ENCODE data around the gene TMEM221.

TMEM221 gene

DNA sequence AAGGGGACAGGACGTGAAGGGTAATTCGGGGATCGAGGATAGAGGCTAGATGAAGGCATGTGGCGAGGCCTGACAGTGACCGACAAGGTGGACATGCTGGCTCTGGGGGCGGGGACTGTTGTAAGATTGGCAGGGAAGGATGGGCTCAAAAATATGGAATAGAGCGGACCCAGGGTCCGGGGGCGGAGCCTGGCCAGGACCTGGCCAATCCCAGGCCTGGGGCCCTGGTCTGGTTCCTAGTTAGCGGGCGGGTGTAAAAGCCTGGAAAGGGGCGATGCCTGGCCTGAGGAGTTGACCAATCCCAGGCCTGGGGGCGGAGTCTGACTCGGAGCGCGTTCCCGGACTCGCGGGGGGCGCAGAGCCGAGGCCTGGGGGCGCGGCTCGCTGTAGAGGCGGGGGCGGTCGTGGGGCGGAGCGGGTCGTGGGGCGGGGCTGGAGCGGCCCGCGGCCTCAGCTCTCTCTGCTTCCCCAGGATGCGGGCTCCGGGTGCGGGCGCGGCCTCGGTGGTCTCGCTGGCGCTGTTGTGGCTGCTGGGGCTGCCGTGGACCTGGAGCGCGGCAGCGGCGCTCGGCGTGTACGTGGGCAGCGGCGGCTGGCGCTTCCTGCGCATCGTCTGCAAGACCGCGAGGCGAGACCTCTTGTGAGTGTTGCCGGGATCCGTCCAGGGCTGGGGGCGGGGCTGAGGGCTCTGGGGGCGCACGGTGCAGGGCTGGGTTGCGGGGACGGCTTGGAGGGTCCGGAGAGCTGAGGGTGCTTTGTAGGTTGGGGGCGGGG lies 21.8 kb upstream of the TMEM221 start, which contains the start of gene SLC27A1 (continued):
- TF ChIP-seq ZNF350 (tag by site-specific recombination; IDR thresholded peaks at IDR 0.05) (no peak), ZNF2 (tag by site-specific recombination; IDR thresholded peaks at IDR 0.05) (no peak)
- TF ChIP-seq, protein P1, sequence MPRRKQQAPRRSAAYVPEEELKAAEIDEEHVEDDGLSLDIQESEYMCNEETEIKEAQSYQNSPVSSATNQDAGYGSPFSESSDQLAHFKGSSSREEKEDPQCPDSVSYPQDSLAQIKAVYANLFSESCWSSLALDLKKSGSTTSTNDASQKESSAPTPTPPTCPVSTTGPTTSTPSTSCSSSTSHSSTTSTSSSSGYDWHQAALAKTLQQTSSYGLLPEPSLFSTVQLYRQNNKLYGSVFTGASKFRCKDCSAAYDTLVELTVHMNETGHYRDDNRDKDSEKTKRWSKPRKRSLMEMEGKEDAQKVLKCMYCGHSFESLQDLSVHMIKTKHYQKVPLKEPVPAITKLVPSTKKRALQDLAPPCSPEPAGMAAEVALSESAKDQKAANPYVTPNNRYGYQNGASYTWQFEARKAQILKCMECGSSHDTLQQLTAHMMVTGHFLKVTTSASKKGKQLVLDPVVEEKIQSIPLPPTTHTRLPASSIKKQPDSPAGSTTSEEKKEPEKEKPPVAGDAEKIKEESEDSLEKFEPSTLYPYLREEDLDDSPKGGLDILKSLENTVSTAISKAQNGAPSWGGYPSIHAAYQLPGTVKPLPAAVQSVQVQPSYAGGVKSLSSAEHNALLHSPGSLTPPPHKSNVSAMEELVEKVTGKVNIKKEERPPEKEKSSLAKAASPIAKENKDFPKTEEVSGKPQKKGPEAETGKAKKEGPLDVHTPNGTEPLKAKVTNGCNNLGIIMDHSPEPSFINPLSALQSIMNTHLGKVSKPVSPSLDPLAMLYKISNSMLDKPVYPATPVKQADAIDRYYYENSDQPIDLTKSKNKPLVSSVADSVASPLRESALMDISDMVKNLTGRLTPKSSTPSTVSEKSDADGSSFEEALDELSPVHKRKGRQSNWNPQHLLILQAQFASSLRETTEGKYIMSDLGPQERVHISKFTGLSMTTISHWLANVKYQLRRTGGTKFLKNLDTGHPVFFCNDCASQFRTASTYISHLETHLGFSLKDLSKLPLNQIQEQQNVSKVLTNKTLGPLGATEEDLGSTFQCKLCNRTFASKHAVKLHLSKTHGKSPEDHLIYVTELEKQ (tag by site-specific recombination; IDR thresholded peaks at IDR 0.05; ENCODE audit: borderline replicate concordance) = no peak

- H3K4me1 ChIP-seq (ENCODE audit: control insufficient read depth, insufficient read depth, low read length) = peaks cover 6% of the 10 kb centered on the region; the same call in 1 of the 2 replicates
- CTCF ChIA-PET = interaction anchor here (1.1 to 5.5 kb wide), 3 partner anchors 17 to 28 kb away, joined by 4 to 53 read pairs (median 31); no protein-coding TSS in a partner anchor
- no peak for TF ChIP-seq ZNF654 (tag by site-specific recombination; IDR thresholded peaks at IDR 0.05; ENCODE audit: low read depth)
- no peak; the same call in 1 of the 2 replicates for TF ChIP-seq ZNF692 (tag by site-specific recombination; IDR thresholded peaks at IDR 0.05)
- TF ChIP-seq CTCF (tag by site-specific recombination; IDR thresholded peaks at IDR 0.05) = no peak
- no peak for TF ChIP-seq ZNF214 (tag by site-specific recombination; IDR thresholded peaks at IDR 0.05; ENCODE audit: borderline replicate concordance)
- peak; percentile 93 for TF ChIP-seq KLF9 (tag by site-specific recombination; IDR thresholded peaks at IDR 0.05; ENCODE audit: low read depth)
- peak; percentile 82 for TF ChIP-seq GLIS1 (tag by site-specific recombination; IDR thresholded peaks at IDR 0.05)
- no peak for TF ChIP-seq HOXA7 (CRISPR knock-in tag; IDR thresholded peaks at IDR 0.05; ENCODE audit: borderline replicate concordance)
- TF ChIP-seq KLF7 (tag by site-specific recombination; IDR thresholded peaks at IDR 0.05; ENCODE audit: borderline replicate concordance) = peak; percentile 47; the same call in 1 of the 2 replicates
- no peak for TF ChIP-seq ZNF624 (tag by site-specific recombination; IDR thresholded peaks at IDR 0.05)
- no peak for TF ChIP-seq SALL2 (tag by site-specific recombination; IDR thresholded peaks at IDR 0.05; ENCODE audit: borderline replicate concordance)
- no peak for TF ChIP-seq ZNF16 (tag by site-specific recombination; IDR thresholded peaks at IDR 0.05; ENCODE audit: low read depth)
- TF ChIP-seq ZNF404 (tag by site-specific recombination; IDR thresholded peaks at IDR 0.05) = no peak
- TF ChIP-seq YY2 (tag by site-specific recombination; IDR thresholded peaks at IDR 0.05) = no peak
- no peak for TF ChIP-seq GFI1B (tag by site-specific recombination; IDR thresholded peaks at IDR 0.05)
- TF ChIP-seq ZNF133 (tag by site-specific recombination; IDR thresholded peaks at IDR 0.05) = no peak
- TF ChIP-seq, protein P2, sequence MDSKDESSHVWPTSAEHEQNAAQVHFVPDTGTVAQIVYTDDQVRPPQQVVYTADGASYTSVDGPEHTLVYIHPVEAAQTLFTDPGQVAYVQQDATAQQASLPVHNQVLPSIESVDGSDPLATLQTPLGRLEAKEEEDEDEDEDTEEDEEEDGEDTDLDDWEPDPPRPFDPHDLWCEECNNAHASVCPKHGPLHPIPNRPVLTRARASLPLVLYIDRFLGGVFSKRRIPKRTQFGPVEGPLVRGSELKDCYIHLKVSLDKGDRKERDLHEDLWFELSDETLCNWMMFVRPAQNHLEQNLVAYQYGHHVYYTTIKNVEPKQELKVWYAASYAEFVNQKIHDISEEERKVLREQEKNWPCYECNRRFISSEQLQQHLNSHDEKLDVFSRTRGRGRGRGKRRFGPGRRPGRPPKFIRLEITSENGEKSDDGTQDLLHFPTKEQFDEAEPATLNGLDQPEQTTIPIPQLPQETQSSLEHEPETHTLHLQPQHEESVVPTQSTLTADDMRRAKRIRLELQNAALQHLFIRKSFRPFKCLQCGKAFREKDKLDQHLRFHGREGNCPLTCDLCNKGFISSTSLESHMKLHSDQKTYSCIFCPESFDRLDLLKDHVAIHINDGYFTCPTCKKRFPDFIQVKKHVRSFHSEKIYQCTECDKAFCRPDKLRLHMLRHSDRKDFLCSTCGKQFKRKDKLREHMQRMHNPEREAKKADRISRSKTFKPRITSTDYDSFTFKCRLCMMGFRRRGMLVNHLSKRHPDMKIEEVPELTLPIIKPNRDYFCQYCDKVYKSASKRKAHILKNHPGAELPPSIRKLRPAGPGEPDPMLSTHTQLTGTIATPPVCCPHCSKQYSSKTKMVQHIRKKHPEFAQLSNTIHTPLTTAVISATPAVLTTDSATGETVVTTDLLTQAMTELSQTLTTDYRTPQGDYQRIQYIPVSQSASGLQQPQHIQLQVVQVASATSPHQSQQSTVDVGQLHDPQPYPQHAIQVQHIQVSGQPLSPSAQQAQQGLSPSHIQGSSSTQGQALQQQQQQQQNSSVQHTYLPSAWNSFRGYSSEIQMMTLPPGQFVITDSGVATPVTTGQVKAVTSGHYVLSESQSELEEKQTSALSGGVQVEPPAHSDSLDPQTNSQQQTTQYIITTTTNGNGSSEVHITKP (tag by site-specific recombination; IDR thresholded peaks at IDR 0.05) = peak; percentile 53
- TF ChIP-seq ZNF146 (tag by site-specific recombination; IDR thresholded peaks at IDR 0.05) = no peak
- TF ChIP-seq TCF7L2 (IDR thresholded peaks at IDR 0.05; ENCODE audit: borderline replicate concordance, low read depth, low read length) = no peak
- TF ChIP-seq KLF8 (tag by site-specific recombination; IDR thresholded peaks at IDR 0.05) = peak; percentile 50; the same call in 1 of the 2 replicates
- TF ChIP-seq SETDB1 (IDR thresholded peaks at IDR 0.05; ENCODE audit: insufficient read length, low read length) = no peak
- no peak; the same call in 1 of the 2 replicates for TF ChIP-seq ZNF629 (tag by site-specific recombination; IDR thresholded peaks at IDR 0.05)
These were observed 21.1 kb upstream of the TMEM221 start for GRCh38 chr19:17469481-17470067.

More at GRCh38 chr19:17469481-17470067, 21.1 kb upstream of the TMEM221 start:
- Histone ChIP-seq H3K9me3 (ENCODE audit: control insufficient read depth, insufficient read depth, low read depth, low read length) (no peaks in the 10 kb centered on the region), H3K27ac (ENCODE audit: extremely low read depth, low read depth, low read length) (no peak overlapping the region), H3K36me3 (ENCODE audit: control insufficient read depth in 2 of 2, insufficient read depth in 1 of 2, low read length in 2 of 2) (no peaks in the 10 kb centered on the region), H3K4me3 (ENCODE audit: low read depth, low read length) (peak overlapping the region; percentile 58)
- POLR2A ChIA-PET = interaction anchor here (0.7 to 1.4 kb wide), 4 partner anchors 50 to 361 kb away, joined by 3 to 5 read pairs (median 4); partner anchors contain the start of gene MVB12A

All from HEK293 (cell line).